NB4 (cell line): ENCODE data around the gene DGLUCY.

Source experiments
- DNase-seq: peaks from one replicate; pipeline ENCODE4 v3.0.0; 2010; ENCODE audit warnings: low read depth
- H3K4me3 ChIP-seq: one replicate; pipeline ENCODE4 v1.5.1; 2011; ENCODE audit warnings: mild to moderate bottlenecking, low read depth, low read length, moderate library complexity
- MYC ChIP-seq: IDR thresholded peaks from 2 replicates; pipeline ENCODE4 v1.6.1; 2011; ENCODE audit warnings: low read depth, low read length
- POLR2A ChIP-seq: IDR thresholded peaks from 2 replicates; pipeline ENCODE4 v1.6.1; 2011; ENCODE audit warnings: mild to moderate bottlenecking; ENCODE audit not compliant: insufficient read length; ENCODE audit errors: extremely low read depth
- TF ChIP-seq, protein P1 (sequence below): IDR thresholded peaks from 2 replicates; pipeline ENCODE4 v1.6.1; 2011; ENCODE audit warnings: low read depth, low read length
- TF ChIP-seq, protein P2 (sequence below): IDR thresholded peaks from one replicate; pipeline ENCODE4 v1.5.1; 2012; ENCODE audit warnings: low read depth, low read length

Gene DGLUCY

DNA sequence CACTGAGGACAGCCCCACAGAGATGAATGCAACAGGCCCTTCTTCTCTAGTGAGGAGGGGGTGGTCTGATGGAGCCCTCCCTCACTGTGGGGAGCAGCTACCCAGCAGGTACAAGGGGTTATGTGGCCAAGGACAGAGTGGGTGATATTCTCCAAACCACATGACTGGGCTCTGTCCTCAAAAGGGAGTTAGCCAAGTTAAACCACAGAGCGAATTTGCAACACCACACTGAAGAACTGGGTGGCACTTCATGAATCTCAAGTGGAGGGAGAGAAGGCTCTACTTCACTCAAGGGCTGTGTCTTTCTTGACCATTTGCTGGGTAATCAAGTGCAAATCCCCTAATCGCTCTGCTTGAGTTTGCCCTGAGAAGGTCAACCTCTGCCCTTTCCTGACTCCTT, 118.2 kb downstream of the DGLUCY start:
- no peak for TF ChIP-seq MYC
- TF ChIP-seq, protein P1, sequence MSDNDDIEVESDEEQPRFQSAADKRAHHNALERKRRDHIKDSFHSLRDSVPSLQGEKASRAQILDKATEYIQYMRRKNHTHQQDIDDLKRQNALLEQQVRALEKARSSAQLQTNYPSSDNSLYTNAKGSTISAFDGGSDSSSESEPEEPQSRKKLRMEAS = peak; percentile 59
- peak; percentile 84 for DNase-seq
- no peak overlapping the region for H3K4me3 ChIP-seq

DNA sequence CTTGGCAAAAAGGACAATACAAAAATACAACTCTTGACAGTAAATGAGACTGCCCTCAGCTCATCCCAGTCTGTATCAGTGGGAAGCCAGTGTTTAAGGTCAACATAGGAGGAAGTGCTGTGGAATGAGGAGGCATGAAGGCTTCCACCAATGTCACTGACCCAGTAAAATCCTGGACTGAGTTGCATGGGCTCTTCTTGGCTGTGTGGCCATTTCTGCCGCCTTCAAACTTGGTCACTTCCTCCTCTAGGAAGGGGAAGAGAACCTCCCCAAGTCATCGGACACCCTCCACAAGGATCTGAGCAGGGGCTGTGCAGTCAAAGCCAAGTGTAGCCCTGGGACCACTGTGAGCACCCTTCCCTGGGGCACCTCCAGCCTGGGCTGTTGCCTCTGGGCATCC, 118.7 kb downstream of the DGLUCY start:
- peak; percentile 52 for DNase-seq

DNA sequence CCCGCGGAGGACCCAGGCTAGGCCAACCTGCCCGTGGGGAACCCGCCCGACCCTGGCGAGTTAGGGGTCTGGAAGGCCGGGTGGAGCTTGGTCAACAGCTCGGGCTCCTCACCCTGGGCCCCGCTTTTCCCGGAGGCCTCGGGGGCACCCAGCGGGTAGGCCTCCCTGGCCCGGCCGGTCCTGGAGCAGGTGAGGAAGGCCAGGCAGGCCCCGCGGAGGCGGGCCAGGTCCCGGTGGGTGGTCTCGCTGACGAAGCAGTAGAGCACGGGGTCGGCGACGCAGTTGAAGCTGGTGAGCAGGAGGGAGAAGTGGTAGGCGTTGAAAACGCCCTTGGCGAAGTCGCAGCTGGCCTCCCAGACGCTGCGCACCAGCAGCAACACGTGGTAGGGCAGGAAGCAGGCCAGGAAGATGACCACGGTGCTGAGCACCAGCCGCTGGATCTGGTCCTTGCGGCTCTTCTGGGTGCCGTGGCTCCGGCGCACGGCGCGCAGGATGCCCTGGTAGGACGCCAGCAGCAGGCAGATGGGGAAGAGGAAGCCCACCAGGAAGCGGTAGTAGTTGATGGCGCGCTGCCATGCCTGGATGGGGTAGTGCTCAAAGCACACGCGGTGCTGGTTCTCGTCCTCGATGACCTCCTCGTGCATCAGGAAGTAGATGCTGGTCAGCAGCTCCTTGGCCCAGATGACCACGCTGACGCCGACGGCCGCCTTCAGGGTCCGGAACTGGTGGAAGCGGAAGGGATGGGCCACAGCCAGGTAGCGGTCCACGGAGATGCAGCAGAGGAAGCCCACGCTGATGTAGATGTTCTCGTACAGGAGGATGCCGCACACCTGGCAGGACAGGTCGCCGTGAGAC, 120.3 kb downstream of the DGLUCY start:
- H3K4me3 ChIP-seq = no peak overlapping the region
- no peak for TF ChIP-seq MYC
- TF ChIP-seq, protein P2, sequence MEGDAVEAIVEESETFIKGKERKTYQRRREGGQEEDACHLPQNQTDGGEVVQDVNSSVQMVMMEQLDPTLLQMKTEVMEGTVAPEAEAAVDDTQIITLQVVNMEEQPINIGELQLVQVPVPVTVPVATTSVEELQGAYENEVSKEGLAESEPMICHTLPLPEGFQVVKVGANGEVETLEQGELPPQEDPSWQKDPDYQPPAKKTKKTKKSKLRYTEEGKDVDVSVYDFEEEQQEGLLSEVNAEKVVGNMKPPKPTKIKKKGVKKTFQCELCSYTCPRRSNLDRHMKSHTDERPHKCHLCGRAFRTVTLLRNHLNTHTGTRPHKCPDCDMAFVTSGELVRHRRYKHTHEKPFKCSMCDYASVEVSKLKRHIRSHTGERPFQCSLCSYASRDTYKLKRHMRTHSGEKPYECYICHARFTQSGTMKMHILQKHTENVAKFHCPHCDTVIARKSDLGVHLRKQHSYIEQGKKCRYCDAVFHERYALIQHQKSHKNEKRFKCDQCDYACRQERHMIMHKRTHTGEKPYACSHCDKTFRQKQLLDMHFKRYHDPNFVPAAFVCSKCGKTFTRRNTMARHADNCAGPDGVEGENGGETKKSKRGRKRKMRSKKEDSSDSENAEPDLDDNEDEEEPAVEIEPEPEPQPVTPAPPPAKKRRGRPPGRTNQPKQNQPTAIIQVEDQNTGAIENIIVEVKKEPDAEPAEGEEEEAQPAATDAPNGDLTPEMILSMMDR = no peak
- TF ChIP-seq, protein P1 = no peak
- no peak for TF ChIP-seq POLR2A
- no peak for DNase-seq

More for the DNA sequence above, 118.7 kb downstream of the DGLUCY start:
- TF ChIP-seq, protein P1 = no peak
- TF ChIP-seq MYC (no peak), POLR2A (no peak)
- TF ChIP-seq, protein P2 = no peak
- H3K4me3 ChIP-seq = no peak overlapping the region

DNA sequence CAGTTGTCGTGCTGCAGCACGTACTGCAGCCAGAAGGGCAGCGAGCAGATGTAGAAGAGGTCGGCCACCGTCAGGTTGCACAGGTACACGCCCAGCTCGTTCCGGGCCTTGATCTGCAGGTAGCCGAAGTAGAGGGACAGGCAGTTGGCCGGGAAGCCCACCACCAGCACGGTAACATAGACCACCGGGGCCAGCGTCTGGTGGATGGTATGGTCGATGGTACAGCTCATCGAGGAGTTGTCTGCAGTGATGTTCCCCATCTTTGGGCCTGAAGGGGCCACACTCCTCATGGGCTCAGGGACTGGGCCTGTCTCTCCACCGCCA, 120.9 kb downstream of the DGLUCY start:
- no peak overlapping the region for H3K4me3 ChIP-seq
- no peak for TF ChIP-seq POLR2A
- TF ChIP-seq, protein P2 = no peak
- TF ChIP-seq MYC = no peak
- TF ChIP-seq, protein P1 = no peak
- no peak for DNase-seq

DNA sequence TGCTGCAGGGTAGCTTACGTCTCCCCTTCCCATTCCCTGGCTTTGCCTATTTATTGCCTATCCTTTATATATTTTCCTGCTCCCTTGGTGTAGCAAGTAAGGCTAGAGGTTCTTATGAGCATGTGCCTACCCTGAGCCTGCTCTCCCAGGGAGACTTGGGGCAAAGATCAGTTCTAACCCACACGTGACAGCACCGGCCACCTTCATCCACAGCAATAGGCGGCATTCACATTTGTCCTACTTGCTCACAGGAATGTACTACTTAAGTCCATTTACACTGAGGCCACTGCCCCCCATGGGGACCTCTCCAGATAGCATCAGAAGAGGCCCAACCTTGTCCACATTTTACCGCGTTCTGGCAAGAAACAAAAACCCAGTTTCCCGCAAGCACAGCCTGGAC, 122.0 kb downstream of the DGLUCY start:
- TF ChIP-seq, protein P2 = no peak
- TF ChIP-seq POLR2A (no peak), MYC (no peak)
- TF ChIP-seq, protein P1 = no peak
- no peak for DNase-seq

DNA sequence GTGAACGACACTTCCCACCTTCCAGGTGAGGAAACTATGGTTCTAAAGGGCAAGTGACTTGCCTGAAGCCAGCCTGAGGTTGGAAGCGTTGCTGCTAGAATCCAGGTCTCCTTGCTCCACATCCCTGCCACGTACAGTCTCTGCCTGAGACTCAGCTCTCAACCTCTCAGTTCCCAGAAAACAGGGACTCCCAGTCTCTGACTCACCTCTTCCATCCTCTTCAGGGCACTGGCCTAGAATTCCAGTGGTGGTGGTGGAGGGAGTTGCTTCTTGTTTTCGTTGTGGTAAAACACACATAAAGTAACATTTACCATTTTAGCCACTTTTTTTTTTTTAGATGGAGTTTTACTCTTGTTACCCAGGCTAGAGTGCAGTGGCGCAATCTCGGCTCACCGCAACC, 123.3 kb downstream of the DGLUCY start:
- TF ChIP-seq, protein P2 = no peak
- TF ChIP-seq, protein P1 = no peak
- no peak for TF ChIP-seq MYC
- no peak for TF ChIP-seq POLR2A
- H3K4me3 ChIP-seq = no peak overlapping the region
- DNase-seq = no peak

More for the DNA sequence above, 122.0 kb downstream of the DGLUCY start:
- no peak overlapping the region for H3K4me3 ChIP-seq
